ENCODE results near the gene HOXA5. TPM values are rescaled to one million over a fixed set of nuclear protein-coding genes. Genes with fewer than 3 reads are reported as not detected.
A peak's percentile ranks its signal among the peaks of the same experiment; 100 is the strongest.

The HOXA5 gene
- total RNA-seq, 2 experiments from 2014 or later = not detected

GRCh38 chr7:27095897-27096767 is 47.3 kb downstream of the HOXA5 start, which contains the start of gene HOXA1:
Gene HOXA1, minus strand, starts transcription at chr7:27096000. Its CDS starts 88 bp downstream, at chr7:27095912.
- intact Hi-C loops (cut with DNase I, micrococcal nuclease) = loop anchor here (1.0 to 10.0 kb wide), 10 partner anchors 36 to 1234 kb away; partner anchors contain the start of genes SKAP2 (in 2 of the 2), EVX1 (in 1 of the 2), HOXA4 (in 1 of the 2) and HOXA7 (in 1 of the 2)
- H3K27me3 Mint-ChIP-seq = peaks cover 84% of the 10 kb centered on the region
- H3K36me3 Mint-ChIP-seq (ENCODE audit: low read depth) = no peaks in the 10 kb centered on the region
- peak within 1 kb of the TSS; percentile 70 for H3K4me3 Mint-ChIP-seq
- CTCF ChIA-PET = interaction anchor here (0.7 to 1.3 kb wide), 5 partner anchors 53 to 146 kb away, joined by 3 to 5 read pairs (median 4); no protein-coding TSS in a partner anchor
- H3K27ac Mint-ChIP-seq = peak within 1 kb of the TSS; percentile 5
- peaks cover 23% of the 10 kb centered on the region for H3K4me1 Mint-ChIP-seq
- POLR2A ChIA-PET = no interaction called here
- DNase-seq = peak; percentile 85
- no peaks in the 10 kb centered on the region for H3K9me3 Mint-ChIP-seq (ENCODE audit: low read depth)
- ATAC-seq = peak; percentile 91

- peak overlapping the region; percentile 5 for H3K27ac Mint-ChIP-seq
- no peaks in the 10 kb centered on the region for H3K36me3 Mint-ChIP-seq (ENCODE audit: low read depth)
- peak overlapping the region; percentile 70 for H3K4me3 Mint-ChIP-seq
- peaks cover 23% of the 10 kb centered on the region for H3K4me1 Mint-ChIP-seq
- CTCF ChIA-PET = interaction anchor here (0.9 to 1.0 kb wide), 3 partner anchors 10 to 64 kb away, joined by 3 to 4 read pairs (median 3); no protein-coding TSS in a partner anchor
- ATAC-seq (no peak), DNase-seq (peak; percentile 24)
- H3K27me3 Mint-ChIP-seq = peaks cover 81% of the 10 kb centered on the region
- POLR2A ChIA-PET = no interaction called here
- no peaks in the 10 kb centered on the region for H3K9me3 Mint-ChIP-seq (ENCODE audit: low read depth)
- intact Hi-C loops (cut with DNase I, micrococcal nuclease) = loop anchor here (5.0 to 10.0 kb wide), 7 partner anchors 37 to 1233 kb away; partner anchors contain the start of genes EVX1 (in 1 of the 2), HOXA4 (in 1 of the 2), HOXA7 (in 1 of the 2) and SKAP2 (in 1 of the 2)
Observed at GRCh38 chr7:27095050-27095896, 48.2 kb downstream of the HOXA5 start.

- Mint-ChIP-seq H3K9me3 (ENCODE audit: low read depth) (no peaks in the 10 kb centered on the region), H3K4me3 (no peak overlapping the region), H3K36me3 (ENCODE audit: low read depth) (no peaks in the 10 kb centered on the region), H3K27ac (no peak overlapping the region), H3K4me1 (peaks cover 23% of the 10 kb centered on the region), H3K27me3 (peaks cover 82% of the 10 kb centered on the region)
- intact Hi-C loops (cut with DNase I, micrococcal nuclease) = loop anchor here (5.0 to 10.0 kb wide), 7 partner anchors 38 to 1232 kb away; partner anchors contain the start of genes EVX1 (in 1 of the 2), HOXA4 (in 1 of the 2), HOXA7 (in 1 of the 2) and SKAP2 (in 1 of the 2)
- ATAC-seq (no peak), DNase-seq (no peak)
- POLR2A ChIA-PET = no interaction called here
- CTCF ChIA-PET = interaction anchor here (0.9 to 1.0 kb wide), 3 partner anchors 9 to 65 kb away, joined by 3 to 4 read pairs (median 3); no protein-coding TSS in a partner anchor
Observed at GRCh38 chr7:27094304-27095049, 49.0 kb downstream of the HOXA5 start.

GRCh38 chr7:27093184-27093895 is 50.1 kb downstream of the HOXA5 start:
- no peaks in the 10 kb centered on the region for H3K9me3 Mint-ChIP-seq (ENCODE audit: low read depth)
- H3K27ac Mint-ChIP-seq = no peak overlapping the region
- DNase-seq (no peak), ATAC-seq (no peak)
- no peaks in the 10 kb centered on the region for H3K36me3 Mint-ChIP-seq (ENCODE audit: low read depth)
- H3K27me3 Mint-ChIP-seq = peaks cover 81% of the 10 kb centered on the region
- intact Hi-C loops (cut with DNase I, micrococcal nuclease) = loop anchor here in 1 of 2 experiments (10.0 kb wide), 1 partner anchor 719 kb away; no protein-coding TSS in a partner anchor
- peaks cover 21% of the 10 kb centered on the region for H3K4me1 Mint-ChIP-seq
- H3K4me3 Mint-ChIP-seq = no peak overlapping the region
- ChIA-PET POLR2A (no interaction called here), CTCF (interaction anchor here (0.7 to 1.3 kb wide), 3 partner anchors 9 to 69 kb away, joined by 3 to 4 read pairs (median 3); no protein-coding TSS in a partner anchor)

GRCh38 chr7:27092819-27093110 is 50.7 kb downstream of the HOXA5 start:
- ChIA-PET POLR2A (no interaction called here), CTCF (interaction anchor here (0.6 to 1.3 kb wide), 4 partner anchors 9 to 70 kb away, joined by 3 to 4 read pairs (median 3); no protein-coding TSS in a partner anchor)
- intact Hi-C loops (cut with DNase I, micrococcal nuclease) = loop anchor here in 1 of 2 experiments (10.0 kb wide), 1 partner anchor 718 kb away; no protein-coding TSS in a partner anchor
- no peak for ATAC-seq
- peaks cover 79% of the 10 kb centered on the region for H3K27me3 Mint-ChIP-seq
- peaks cover 21% of the 10 kb centered on the region for H3K4me1 Mint-ChIP-seq
- no peaks in the 10 kb centered on the region for H3K36me3 Mint-ChIP-seq (ENCODE audit: low read depth)
- no peak for DNase-seq
- H3K27ac Mint-ChIP-seq = no peak overlapping the region
- no peaks in the 10 kb centered on the region for H3K9me3 Mint-ChIP-seq (ENCODE audit: low read depth)
- H3K4me3 Mint-ChIP-seq = no peak overlapping the region

- CTCF ChIA-PET = interaction anchor here (0.6 to 1.3 kb wide), 4 partner anchors 9 to 69 kb away, joined by 3 to 4 read pairs (median 4); no protein-coding TSS in a partner anchor
- Mint-ChIP-seq H3K4me1 (peaks cover 20% of the 10 kb centered on the region), H3K27ac (no peak overlapping the region), H3K9me3 (ENCODE audit: low read depth) (no peaks in the 10 kb centered on the region), H3K27me3 (peaks cover 79% of the 10 kb centered on the region), H3K36me3 (ENCODE audit: low read depth) (no peaks in the 10 kb centered on the region), H3K4me3 (no peak overlapping the region)
- POLR2A ChIA-PET = no interaction called here
- DNase-seq (no peak), ATAC-seq (no peak)
- intact Hi-C loops (cut with DNase I, micrococcal nuclease) = loop anchor here in 1 of 2 experiments (10.0 kb wide), 1 partner anchor 717 kb away; no protein-coding TSS in a partner anchor
Observed at GRCh38 chr7:27091941-27092818, 51.3 kb downstream of the HOXA5 start.

- Mint-ChIP-seq H3K27me3 (peaks cover 79% of the 10 kb centered on the region), H3K9me3 (ENCODE audit: low read depth) (no peaks in the 10 kb centered on the region), H3K4me1 (peaks cover 17% of the 10 kb centered on the region), H3K4me3 (no peak overlapping the region), H3K27ac (no peak overlapping the region), H3K36me3 (ENCODE audit: low read depth) (no peaks in the 10 kb centered on the region)
- ATAC-seq (no peak), DNase-seq (no peak)
- ChIA-PET POLR2A (no interaction called here), CTCF (interaction anchor here (0.7 to 1.3 kb wide), 4 partner anchors 8 to 70 kb away, joined by 3 to 4 read pairs (median 4); no protein-coding TSS in a partner anchor)
- intact Hi-C loops (cut with DNase I, micrococcal nuclease) = loop anchor here in 1 of 2 experiments (10.0 kb wide), 1 partner anchor 716 kb away; no protein-coding TSS in a partner anchor
Observed at GRCh38 chr7:27091105-27091504, 52.4 kb downstream of the HOXA5 start.

Measured in activated CD4-positive, alpha-beta T cell treated with anti-CD3 and anti-CD28 coated beads for 36 hours (primary cell).